Measurements from ENCODE around the gene CAPZA1. TPM values are rescaled to one million over a fixed set of nuclear protein-coding genes. Genes with fewer than 3 reads are reported as not detected.

CAPZA1 gene
- total and polyA plus RNA-seq, 2 donors (not counting 3 experiments of a cell fraction or from before 2014, with no cell fraction given) = 77.1 to 183 TPM

GRCh38 chr1:112614460-112615065 lies 5.1 kb upstream of the CAPZA1 start:
- peaks cover 59% of the 10 kb centered on the region for H3K79me2 ChIP-seq (ENCODE audit: control insufficient read depth, insufficient read depth, low read length)
- ChIA-PET CTCF (interaction anchor here (0.6 to 11.0 kb wide), 20 partner anchors 22 to 316 kb away, joined by 3 to 110 read pairs (median 4); partner anchors contain the start of gene MOV10), POLR2A (interaction anchor here (0.9 kb wide), 1 partner anchor 220 kb away, joined by 4 read pairs; no protein-coding TSS in a partner anchor)
- TF ChIP-seq MYC (IDR thresholded peaks at IDR 0.05; ENCODE audit: low read depth, low read length) (no peak), MAX (IDR thresholded peaks at IDR 0.05; ENCODE audit: insufficient read depth, insufficient read length) (no peak)
- TF ChIP-seq, protein P1, sequence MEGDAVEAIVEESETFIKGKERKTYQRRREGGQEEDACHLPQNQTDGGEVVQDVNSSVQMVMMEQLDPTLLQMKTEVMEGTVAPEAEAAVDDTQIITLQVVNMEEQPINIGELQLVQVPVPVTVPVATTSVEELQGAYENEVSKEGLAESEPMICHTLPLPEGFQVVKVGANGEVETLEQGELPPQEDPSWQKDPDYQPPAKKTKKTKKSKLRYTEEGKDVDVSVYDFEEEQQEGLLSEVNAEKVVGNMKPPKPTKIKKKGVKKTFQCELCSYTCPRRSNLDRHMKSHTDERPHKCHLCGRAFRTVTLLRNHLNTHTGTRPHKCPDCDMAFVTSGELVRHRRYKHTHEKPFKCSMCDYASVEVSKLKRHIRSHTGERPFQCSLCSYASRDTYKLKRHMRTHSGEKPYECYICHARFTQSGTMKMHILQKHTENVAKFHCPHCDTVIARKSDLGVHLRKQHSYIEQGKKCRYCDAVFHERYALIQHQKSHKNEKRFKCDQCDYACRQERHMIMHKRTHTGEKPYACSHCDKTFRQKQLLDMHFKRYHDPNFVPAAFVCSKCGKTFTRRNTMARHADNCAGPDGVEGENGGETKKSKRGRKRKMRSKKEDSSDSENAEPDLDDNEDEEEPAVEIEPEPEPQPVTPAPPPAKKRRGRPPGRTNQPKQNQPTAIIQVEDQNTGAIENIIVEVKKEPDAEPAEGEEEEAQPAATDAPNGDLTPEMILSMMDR (IDR thresholded peaks at IDR 0.05; ENCODE audit: extremely low read depth in 1 of 2, insufficient read depth in 1 of 2, low read depth in 1 of 2, low read length in 2 of 2) = peak; percentile 40 to 49
- intact Hi-C loops (cut with micrococcal nuclease) (loop anchor here (1.0 kb wide), 4 partner anchors 112 to 255 kb away; no protein-coding TSS in a partner anchor), dilution Hi-C loops (cut with MboI; ENCODE audit: extremely low pct_ligation_motif_present, low sequenced_read_pairs) (no loop called here)
- H3K4me2 ChIP-seq (ENCODE audit: insufficient read depth, low read length) = no peak overlapping the region
- no peak overlapping the region for H3K9ac ChIP-seq (replicated peaks; ENCODE audit: extremely low read depth, insufficient read depth, low read length)
- H3K27ac ChIP-seq (ENCODE audit: insufficient read depth, low read depth, low read length) = no peak overlapping the region
- peak; percentile 64 for DNase-seq (ENCODE audit: low read depth, low spot score)
- no peaks in the 10 kb centered on the region for H3K9me3 ChIP-seq (replicated peaks; ENCODE audit: control insufficient read depth, insufficient read depth, low read length)
- no peak overlapping the region for H3K4me3 ChIP-seq (replicated peaks in 1 of 3; ENCODE audit: insufficient read depth in 1 of 3, low read depth in 1 of 3, low read length in 3 of 3)
- FAIRE-seq = no peak
- H3K9me1 ChIP-seq (replicated peaks; ENCODE audit: control insufficient read depth, extremely low read depth, insufficient read depth, low read length) = no peaks in the 10 kb centered on the region
- H3K27me3 ChIP-seq (ENCODE audit: control insufficient read depth in 2 of 2, insufficient read depth in 2 of 2, low read length in 2 of 2) = no peaks in the 10 kb centered on the region
- peaks cover 14% of the 10 kb centered on the region for H3K4me1 ChIP-seq (ENCODE audit: control insufficient read depth, extremely low read depth, insufficient read depth, low read length)
- no peaks in the 10 kb centered on the region for H4K20me1 ChIP-seq (replicated peaks; ENCODE audit: control insufficient read depth, extremely low read depth, insufficient read depth, low read length)
- no TSS peak for BruUV-seq (replicated peaks)
- H3K36me3 ChIP-seq (ENCODE audit: control insufficient read depth in 2 of 2, extremely low read depth in 1 of 2, insufficient read depth in 2 of 2, low read length in 2 of 2) = peaks cover 2 to 17% of the 10 kb centered on the region in 2 experiments
- no peak overlapping the region for H2AFZ ChIP-seq (ENCODE audit: low read depth, low read length)

Data from endothelial cell of umbilical vein (primary cell).